NCI-H2081 treated with DMSO at 0.1 percent for 48 hours (cell line): ENCODE measurements around the gene NLGN1.

Source experiments
- DNase-seq: peaks from one replicate; lab custom pipeline; 2025; lab: John Stamatoyannopoulos, UW

The NLGN1 gene

GRCh38 chr3:173632945-173633344 lies 235.4 kb downstream of the NLGN1 start:
- DNase-seq: no peak

- DNase-seq: no peak
These were observed 238.3 kb downstream of the NLGN1 start for GRCh38 chr3:173635826-173636225.

GRCh38 chr3:173639098-173639497 lies 241.6 kb downstream of the NLGN1 start:
- DNase-seq: no peak

- no peak for DNase-seq
These were observed 244.2 kb downstream of the NLGN1 start for GRCh38 chr3:173641696-173642095.

- DNase-seq: no peak
These were observed 246.8 kb downstream of the NLGN1 start for GRCh38 chr3:173644086-173645082.

GRCh38 chr3:173650596-173650995 lies 253.1 kb downstream of the NLGN1 start:
- no peak for DNase-seq

GRCh38 chr3:173652093-173652492 lies 254.5 kb downstream of the NLGN1 start:
- DNase-seq: no peak

- no peak for DNase-seq
These were observed 256.2 kb downstream of the NLGN1 start for GRCh38 chr3:173653781-173654180.

GRCh38 chr3:173659972-173660371 lies 262.4 kb downstream of the NLGN1 start:
- no peak for DNase-seq

GRCh38 chr3:173660645-173661299 lies 263.2 kb downstream of the NLGN1 start:
- no peak for DNase-seq

- DNase-seq: no peak
These were observed 266.2 kb downstream of the NLGN1 start for GRCh38 chr3:173663696-173664111.

- no peak for DNase-seq
These were observed 278.6 kb downstream of the NLGN1 start for GRCh38 chr3:173676094-173676493.

GRCh38 chr3:173681188-173681678 lies 283.7 kb downstream of the NLGN1 start:
- no peak for DNase-seq

GRCh38 chr3:173685456-173685855 lies 287.9 kb downstream of the NLGN1 start:
- DNase-seq: no peak

GRCh38 chr3:173688216-173688842 lies 290.8 kb downstream of the NLGN1 start:
- no peak for DNase-seq

GRCh38 chr3:173690542-173691180 lies 293.1 kb downstream of the NLGN1 start:
- no peak for DNase-seq

- DNase-seq: no peak
These were observed 301.8 kb downstream of the NLGN1 start for GRCh38 chr3:173699353-173699752.

- no peak for DNase-seq
These were observed 302.8 kb downstream of the NLGN1 start for GRCh38 chr3:173700336-173700735.

GRCh38 chr3:173702561-173702960 lies 305.0 kb downstream of the NLGN1 start:
- DNase-seq: no peak

GRCh38 chr3:173703771-173704170 lies 306.2 kb downstream of the NLGN1 start:
- peak; percentile 98 for DNase-seq

GRCh38 chr3:173706630-173707029 lies 309.1 kb downstream of the NLGN1 start:
- no peak for DNase-seq

- no peak for DNase-seq
These were observed 310.6 kb downstream of the NLGN1 start for GRCh38 chr3:173708191-173708590.
